Activated CD4-positive, alpha-beta memory T cell treated with anti-CD3 and anti-CD28 coated beads, Interleukin-2, amount 10 ng/mL, durations not matched to agents 7 days and 5 days (primary cell): ENCODE results near the gene C1orf50. TPM values are rescaled to one million over a fixed set of nuclear protein-coding genes. Genes with fewer than 3 reads are reported as not detected.

ENCODE experiments used
- CTCF ChIA-PET: fragments of 350-600 bp; sonication (Branson Sonifier 250); formaldehyde crosslinking; loops from one replicate; lab custom pipeline; 2021; ENCODE audit warnings: antibody characterized with exemption, inconsistent platforms; lab: Charles Lee
- POLR2A ChIA-PET: fragments of 350-600 bp; sonication (Branson Sonifier 250); formaldehyde crosslinking; loops from one replicate; lab custom pipeline; 2021; ENCODE audit warnings: antibody characterized with exemption; lab: Charles Lee
- DNase-seq: peaks from one replicate; pipeline ENCODE4 v3.0.0-alpha.2; 2020
- H3K27ac Mint-ChIP-seq: one replicate; pipeline ENCODE4 v1.8.0; 2021; ENCODE audit warnings: mild to moderate bottlenecking, mixed read lengths
- H3K27me3 Mint-ChIP-seq: one replicate; pipeline ENCODE4 v1.8.0; 2021; ENCODE audit warnings: mixed read lengths
- H3K36me3 Mint-ChIP-seq: one replicate; pipeline ENCODE4 v1.8.0; 2021; ENCODE audit warnings: low read depth, mixed read lengths
- H3K4me1 Mint-ChIP-seq: one replicate; pipeline ENCODE4 v1.8.0; 2021; ENCODE audit warnings: mixed read lengths
- H3K4me3 Mint-ChIP-seq: one replicate; pipeline ENCODE4 v1.8.0; 2021; ENCODE audit warnings: mild to moderate bottlenecking, mixed read lengths
- H3K9me3 Mint-ChIP-seq: one replicate; pipeline ENCODE4 v1.8.0; 2021; ENCODE audit warnings: mixed read lengths
- total RNA-seq, 2 experiments: library from RNA; stranded (reverse); gene quantifications; one replicate each; pipeline ENCODE4 v1.2.3, GENCODE V29; 2021

The C1orf50 gene
- total RNA-seq, 2 experiments from 2014 or later, result 7.1 to 7.2 TPM

- Mint-ChIP-seq H3K4me1 (peaks cover 11% of the 10 kb centered on the region), H3K36me3 (no peaks in the 10 kb centered on the region), H3K9me3 (no peaks in the 10 kb centered on the region), H3K27me3 (no peaks in the 10 kb centered on the region), H3K27ac (no peak overlapping the region), H3K4me3 (no peak overlapping the region)
- ChIA-PET POLR2A (interaction anchor here (0.8 kb wide), 1 partner anchor 52 kb away, joined by 3 read pairs; the partner anchor contains the start of gene YBX1), CTCF (interaction anchor here (0.6 to 0.9 kb wide), 2 partner anchors 30 to 339 kb away, joined by 3 read pairs; no protein-coding TSS in a partner anchor)
- no peak for DNase-seq
These were observed 32.6 kb upstream of the C1orf50 start for GRCh38 chr1:42734201-42735035.

DNA sequence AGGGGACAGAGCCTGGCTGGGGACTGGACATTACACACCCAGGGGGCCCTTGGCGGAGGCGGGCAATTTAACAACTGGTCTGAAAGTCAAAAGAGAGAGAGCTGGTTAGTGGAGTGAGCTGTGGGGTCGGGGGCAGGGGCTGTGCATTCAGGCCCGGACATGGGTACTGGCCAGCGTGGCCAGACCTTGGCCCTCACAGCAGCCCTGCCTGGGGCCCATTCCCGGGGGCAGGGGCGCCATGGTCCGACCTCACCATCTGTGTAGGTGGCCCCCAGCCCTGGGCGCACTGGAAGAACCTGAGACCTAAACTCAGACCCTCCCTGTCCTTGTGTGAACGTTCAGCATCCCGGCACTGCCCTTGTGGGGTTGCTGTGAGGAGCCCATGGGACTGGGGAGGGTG, 32.0 kb upstream of the C1orf50 start:
- ChIA-PET POLR2A (no interaction called here), CTCF (interaction anchor here (0.6 kb wide), 1 partner anchor 340 kb away, joined by 4 read pairs; no protein-coding TSS in a partner anchor)
- no peak overlapping the region for H3K27ac Mint-ChIP-seq
- DNase-seq, result no peak
- H3K4me1 Mint-ChIP-seq, result peaks cover 11% of the 10 kb centered on the region
- no peaks in the 10 kb centered on the region for H3K9me3 Mint-ChIP-seq
- no peaks in the 10 kb centered on the region for H3K27me3 Mint-ChIP-seq
- H3K36me3 Mint-ChIP-seq, result no peaks in the 10 kb centered on the region
- no peak overlapping the region for H3K4me3 Mint-ChIP-seq

DNA sequence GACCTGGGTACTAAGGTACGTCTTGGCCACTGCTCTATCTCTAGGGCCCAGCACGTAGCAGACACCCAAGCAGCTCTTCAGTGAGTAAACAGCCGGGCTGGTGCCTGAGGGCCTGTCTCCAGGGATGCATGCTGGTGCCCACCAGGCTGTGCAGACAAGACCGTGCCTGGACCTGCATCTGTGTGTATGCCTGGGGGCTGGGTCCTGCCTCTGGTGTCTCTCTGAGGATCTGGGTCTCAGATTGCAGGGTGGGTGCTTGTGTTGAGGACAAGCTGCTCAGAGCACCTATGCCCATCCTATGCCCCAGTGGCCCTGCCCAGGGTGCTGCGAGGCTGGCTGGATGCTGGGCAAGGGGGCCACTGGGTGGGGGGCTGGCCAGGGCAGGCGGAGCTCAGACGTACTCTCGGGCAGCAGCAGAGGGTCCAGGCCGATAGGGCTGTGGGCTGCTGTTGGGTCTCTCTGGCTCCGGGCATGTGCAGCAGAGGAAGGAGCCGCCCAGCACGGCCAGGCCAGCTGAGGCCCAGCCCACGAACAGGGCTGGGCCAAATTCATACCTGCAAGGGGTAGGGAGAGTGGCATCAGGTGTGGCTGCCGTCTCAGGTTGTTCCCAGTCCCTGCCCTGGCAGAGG, 31.5 kb upstream of the C1orf50 start:
- DNase-seq, result no peak
- peaks cover 11% of the 10 kb centered on the region for H3K4me1 Mint-ChIP-seq
- H3K27me3 Mint-ChIP-seq, result no peaks in the 10 kb centered on the region
- POLR2A ChIA-PET, result no interaction called here
- no peak overlapping the region for H3K4me3 Mint-ChIP-seq
- CTCF ChIA-PET, result interaction anchor here (0.6 kb wide), 1 partner anchor 340 kb away, joined by 4 read pairs; no protein-coding TSS in a partner anchor
- no peak overlapping the region for H3K27ac Mint-ChIP-seq
- H3K9me3 Mint-ChIP-seq, result no peaks in the 10 kb centered on the region
- H3K36me3 Mint-ChIP-seq, result no peaks in the 10 kb centered on the region

GRCh38 chr1:42736152-42736551, 30.9 kb upstream of the C1orf50 start:
- ChIA-PET CTCF (no interaction called here), POLR2A (no interaction called here)
- H3K36me3 Mint-ChIP-seq, result no peaks in the 10 kb centered on the region

GRCh38 chr1:42736571-42737200, 30.4 kb upstream of the C1orf50 start:
- H3K27me3 Mint-ChIP-seq, result no peaks in the 10 kb centered on the region
- peaks cover 9% of the 10 kb centered on the region for H3K4me1 Mint-ChIP-seq
- ChIA-PET CTCF (interaction anchor here (0.5 kb wide), 1 partner anchor 11 kb away, joined by 3 read pairs; no protein-coding TSS in a partner anchor), POLR2A (interaction anchor here (1.3 kb wide), 1 partner anchor 30 kb away, joined by 4 read pairs; the partner anchor contains the start of genes C1orf50 and P3H1)
- no peak for DNase-seq
- no peak overlapping the region for H3K27ac Mint-ChIP-seq
- no peaks in the 10 kb centered on the region for H3K36me3 Mint-ChIP-seq
- no peak overlapping the region for H3K4me3 Mint-ChIP-seq
- no peaks in the 10 kb centered on the region for H3K9me3 Mint-ChIP-seq

More at GRCh38 chr1:42736152-42736551, 30.9 kb upstream of the C1orf50 start:
- Mint-ChIP-seq H3K4me1 (peaks cover 9% of the 10 kb centered on the region), H3K27me3 (no peaks in the 10 kb centered on the region), H3K9me3 (no peaks in the 10 kb centered on the region), H3K27ac (no peak overlapping the region), H3K4me3 (no peak overlapping the region)
- DNase-seq, result no peak

- POLR2A ChIA-PET, result interaction anchor here (1.3 kb wide), 1 partner anchor 30 kb away, joined by 4 read pairs; the partner anchor contains the start of genes C1orf50 and P3H1
- CTCF ChIA-PET, result interaction anchor here (0.5 to 0.8 kb wide), 2 partner anchors 10 to 12 kb away, joined by 3 read pairs; no protein-coding TSS in a partner anchor
- H3K36me3 Mint-ChIP-seq, result no peaks in the 10 kb centered on the region
- DNase-seq, result no peak
- no peak overlapping the region for H3K4me3 Mint-ChIP-seq
- H3K9me3 Mint-ChIP-seq, result no peaks in the 10 kb centered on the region
- no peaks in the 10 kb centered on the region for H3K27me3 Mint-ChIP-seq
- H3K27ac Mint-ChIP-seq, result no peak overlapping the region
- peaks cover 9% of the 10 kb centered on the region for H3K4me1 Mint-ChIP-seq
These were observed 29.8 kb upstream of the C1orf50 start for GRCh38 chr1:42737257-42737656.

- Mint-ChIP-seq H3K27ac (no peak overlapping the region), H3K4me1 (peaks cover 9% of the 10 kb centered on the region), H3K27me3 (no peaks in the 10 kb centered on the region), H3K9me3 (no peaks in the 10 kb centered on the region), H3K4me3 (no peak overlapping the region), H3K36me3 (no peaks in the 10 kb centered on the region)
- POLR2A ChIA-PET, result interaction anchor here (1.3 kb wide), 1 partner anchor 29 kb away, joined by 4 read pairs; the partner anchor contains the start of genes C1orf50 and P3H1
- CTCF ChIA-PET, result interaction anchor here (0.8 kb wide), 1 partner anchor 9 kb away, joined by 3 read pairs; no protein-coding TSS in a partner anchor
- DNase-seq, result no peak
These were observed 28.9 kb upstream of the C1orf50 start for GRCh38 chr1:42737986-42738677.

GRCh38 chr1:42738678-42739226, 28.3 kb upstream of the C1orf50 start:
- POLR2A ChIA-PET, result interaction anchor here (0.6 kb wide), 1 partner anchor 11 kb away, joined by 3 read pairs; no protein-coding TSS in a partner anchor
- CTCF ChIA-PET, result no interaction called here

DNA sequence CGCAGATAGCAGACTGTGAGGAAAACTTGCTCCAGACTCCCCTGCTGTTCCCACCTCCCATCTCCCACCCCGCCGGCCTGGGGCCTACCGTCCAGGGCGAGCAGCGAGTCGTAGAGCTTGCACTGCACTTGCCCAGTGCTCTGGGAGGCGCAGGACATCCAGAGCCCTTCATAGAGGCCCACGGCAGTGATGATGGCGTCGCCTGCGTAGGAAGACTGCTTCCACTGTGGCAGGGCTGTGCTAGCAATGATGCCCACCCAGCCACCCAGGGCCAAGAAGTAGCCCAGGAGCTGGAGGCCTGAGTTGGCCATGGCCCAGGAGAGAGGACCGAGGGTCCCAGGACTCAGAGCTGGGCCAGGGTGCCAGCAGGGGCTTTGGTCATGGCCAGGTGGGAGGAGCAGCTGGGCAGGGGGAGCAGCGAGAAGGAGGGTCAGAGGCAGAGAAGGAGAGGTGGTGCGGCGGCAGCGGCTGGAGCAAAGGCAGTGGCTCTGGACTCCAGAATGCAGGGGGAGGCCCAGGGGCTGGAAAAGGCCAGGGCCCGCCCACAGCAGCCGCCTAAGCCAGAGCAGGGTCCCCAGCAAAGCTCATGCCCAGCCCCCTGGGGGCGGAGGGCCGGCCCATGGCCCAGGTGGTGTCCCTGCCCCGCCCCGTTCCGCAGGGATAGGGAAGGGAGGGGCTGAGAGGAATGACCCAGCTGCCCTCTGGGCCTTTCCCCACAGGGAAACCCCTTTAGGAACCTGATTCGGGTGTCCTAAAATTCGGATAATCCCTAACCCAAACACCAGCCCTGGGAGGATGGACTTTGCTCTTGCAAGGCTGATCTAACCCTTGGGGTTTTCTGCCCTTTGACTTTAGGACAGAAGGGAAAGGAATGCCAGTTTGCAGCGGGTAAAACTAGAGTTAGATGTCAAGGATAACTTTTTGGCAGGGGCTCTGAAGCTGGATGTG, 27.0 kb upstream of the C1orf50 start, which contains the start of gene CLDN19:
Gene CLDN19, minus strand, starts transcription at position 484 of the 948 bp plus-strand sequence. Its CDS starts 173 bp downstream, at position 311.
- Mint-ChIP-seq H3K9me3 (no peaks in the 10 kb centered on the region), H3K36me3 (no peaks in the 10 kb centered on the region), H3K27ac (no peak within 1 kb of the TSS), H3K4me1 (peaks cover 9% of the 10 kb centered on the region), H3K4me3 (no peak within 1 kb of the TSS), H3K27me3 (no peaks in the 10 kb centered on the region)
- DNase-seq, result no peak
- POLR2A ChIA-PET, result interaction anchor here (0.8 kb wide), 1 partner anchor 26 kb away, joined by 3 read pairs; no protein-coding TSS in a partner anchor
- CTCF ChIA-PET, result no interaction called here

More at GRCh38 chr1:42738678-42739226, 28.3 kb upstream of the C1orf50 start:
- H3K9me3 Mint-ChIP-seq, result no peaks in the 10 kb centered on the region
- no peaks in the 10 kb centered on the region for H3K27me3 Mint-ChIP-seq
- no peaks in the 10 kb centered on the region for H3K36me3 Mint-ChIP-seq
- no peak overlapping the region for H3K4me3 Mint-ChIP-seq
- H3K4me1 Mint-ChIP-seq, result peaks cover 9% of the 10 kb centered on the region
- DNase-seq, result no peak
- no peak overlapping the region for H3K27ac Mint-ChIP-seq

DNA sequence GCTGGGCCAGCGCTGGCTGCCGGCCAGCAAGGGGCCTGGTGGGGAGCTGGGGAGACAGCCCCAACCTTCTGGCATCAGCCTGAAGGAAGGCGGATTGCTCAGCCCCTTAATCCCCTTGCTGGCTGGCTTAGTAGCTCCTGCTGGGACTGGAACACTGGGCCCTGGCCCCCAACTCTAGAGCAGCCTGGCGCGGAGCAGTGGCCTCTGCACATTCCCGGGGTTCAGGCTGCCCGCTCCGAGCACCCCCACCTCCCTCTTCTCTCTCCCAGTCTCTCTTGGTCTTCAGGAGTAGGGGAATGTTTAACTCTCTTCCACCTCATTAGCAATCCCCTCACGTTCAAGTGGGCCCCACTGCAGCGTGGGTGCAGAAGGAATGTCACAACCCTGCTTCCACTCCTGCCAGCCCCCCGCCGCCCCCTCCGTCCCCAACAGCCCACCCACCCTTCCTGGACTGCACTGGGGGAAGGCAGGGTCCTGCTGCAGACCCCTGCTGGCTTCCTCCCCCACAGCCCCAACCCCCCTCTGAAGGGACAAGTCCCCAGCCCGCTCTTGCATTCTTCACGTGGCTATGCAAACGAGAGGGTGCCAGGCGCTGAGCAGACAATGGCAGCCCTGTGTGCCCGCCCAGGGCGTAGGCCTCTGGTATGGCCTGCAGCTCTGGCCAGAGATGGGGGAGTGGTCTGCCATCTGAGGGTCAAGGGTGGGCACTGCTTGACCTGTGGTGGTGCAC, 26.0 kb upstream of the C1orf50 start:
- Mint-ChIP-seq H3K4me3 (no peak overlapping the region), H3K27me3 (no peaks in the 10 kb centered on the region), H3K4me1 (peaks cover 9% of the 10 kb centered on the region), H3K9me3 (no peaks in the 10 kb centered on the region), H3K27ac (no peak overlapping the region), H3K36me3 (peaks cover 3% of the 10 kb centered on the region)
- POLR2A ChIA-PET, result interaction anchor here (0.8 kb wide), 1 partner anchor 25 kb away, joined by 3 read pairs; no protein-coding TSS in a partner anchor
- DNase-seq, result no peak
- CTCF ChIA-PET, result no interaction called here
